Stimulated activated CD8-positive, alpha-beta memory T cell treated with anti-CD3 and anti-CD28 coated beads, Interleukin-4, amount 100 ng/mL, for 24 hours (primary cell): ENCODE results near the gene HSBP1.

Experiments used
- DNase-seq: peaks from one replicate; pipeline ENCODE4 v3.0.0-alpha.2; 2020; ENCODE audit warnings: low read depth

The HSBP1 gene

DNA sequence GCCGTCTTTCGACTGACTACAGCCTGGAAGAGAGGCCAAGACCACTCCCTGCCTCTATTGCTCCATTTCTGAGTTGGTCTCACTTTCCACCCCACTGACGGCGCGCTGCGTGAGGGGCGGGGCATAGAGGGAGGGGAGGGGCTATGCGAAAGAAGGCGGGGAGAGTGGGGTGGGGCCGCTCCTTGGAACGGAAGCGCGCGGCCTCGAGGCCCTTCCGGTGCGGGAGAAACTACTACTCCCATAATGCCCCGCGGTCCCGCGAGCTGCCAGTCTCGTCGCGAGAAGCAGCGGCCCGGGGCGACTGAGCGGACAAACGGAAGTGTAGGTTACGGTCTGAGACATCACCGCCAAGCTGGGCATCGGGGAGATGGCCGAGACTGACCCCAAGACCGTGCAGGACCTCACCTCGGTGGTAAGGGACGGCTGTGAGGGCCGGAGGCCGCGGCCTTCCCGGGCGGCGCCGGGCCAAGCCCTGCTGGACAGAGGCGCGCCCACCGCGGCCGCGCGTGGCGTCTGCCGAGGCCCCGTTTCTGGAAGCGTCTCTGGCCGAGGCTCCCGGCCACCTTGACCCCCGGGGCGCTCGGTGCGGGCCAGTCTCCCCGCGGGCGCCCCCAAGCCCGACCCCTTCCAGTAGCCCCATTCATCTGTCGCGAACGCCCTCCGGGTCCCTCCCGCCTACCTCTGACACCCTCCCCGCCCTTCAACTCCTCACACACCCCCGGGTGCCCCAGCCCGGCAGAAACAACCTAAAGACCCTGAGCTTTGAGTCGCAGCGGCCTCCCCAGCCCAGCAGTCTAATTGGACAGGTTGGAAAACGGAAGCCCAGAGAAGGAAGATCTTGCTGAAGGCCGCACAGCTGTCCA lies at the start of gene HSBP1:
HSBP1 (plus strand) TSS at position 269 of the 863 bp plus-strand sequence; CDS start at position 368, 99 bp downstream.
- peak; percentile 88 for DNase-seq

DNA sequence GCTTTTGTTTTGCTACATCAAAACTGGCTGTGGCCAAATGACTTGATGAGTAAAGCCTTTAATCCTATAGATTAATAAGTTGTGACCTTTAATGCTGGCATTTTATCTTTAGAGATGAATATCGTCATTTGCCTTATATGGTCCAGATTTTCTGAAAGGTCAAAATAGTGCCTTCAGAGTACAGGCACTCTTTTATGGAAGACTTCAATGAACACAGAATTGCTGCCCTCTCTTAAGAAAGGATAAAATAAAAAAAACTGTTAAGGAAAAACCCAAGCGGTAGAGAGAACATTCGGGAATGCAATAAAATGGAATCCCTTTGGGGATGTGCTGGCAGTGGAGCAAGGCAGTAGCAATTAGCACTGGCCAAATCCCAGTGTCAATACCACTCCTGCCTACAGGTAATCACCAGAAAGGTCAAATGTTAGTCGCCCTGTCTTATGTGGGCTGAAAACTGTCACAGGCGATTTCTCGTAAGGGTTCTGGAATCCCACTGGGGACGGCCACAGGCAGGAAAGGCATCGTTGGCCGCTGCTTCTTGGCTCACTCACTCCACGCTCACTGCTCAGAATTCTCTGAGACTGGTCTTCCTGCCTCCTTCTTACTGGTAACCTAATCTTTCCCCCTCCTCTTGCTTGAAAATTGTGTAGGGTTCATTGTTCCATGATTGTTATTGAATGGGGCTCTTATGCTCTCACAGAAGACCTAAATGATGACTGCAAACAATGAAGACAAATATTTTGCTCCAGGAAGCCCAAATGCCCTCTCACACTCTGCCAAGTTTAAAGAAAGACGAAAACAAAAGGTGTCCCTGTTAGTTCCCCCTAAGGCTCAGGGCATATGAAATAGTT lies 45.4 kb upstream of the HSBP1 start:
- no peak for DNase-seq

GRCh38 chr16:83762992-83763358 lies 44.8 kb upstream of the HSBP1 start:
- DNase-seq: no peak

DNA sequence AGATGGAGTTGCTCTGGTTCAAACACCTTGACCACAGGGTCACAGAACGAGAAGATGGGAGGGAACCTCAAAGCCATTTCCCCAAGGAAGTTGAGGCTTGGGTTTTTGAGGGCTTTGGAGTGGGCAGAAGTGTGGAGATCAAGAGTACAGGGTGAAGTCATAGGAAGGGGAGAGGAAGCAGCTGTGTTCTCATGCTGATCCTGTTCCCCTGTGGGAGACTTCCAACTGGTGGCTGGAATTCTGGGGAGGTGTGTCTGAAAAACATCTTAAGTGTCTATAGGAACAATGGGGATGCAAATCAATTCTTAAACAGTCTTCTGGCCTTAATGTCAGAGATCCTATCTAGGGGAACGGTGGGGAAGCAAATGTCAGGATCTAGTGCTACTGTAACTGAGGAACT lies 38.8 kb upstream of the HSBP1 start:
- DNase-seq: no peak

GRCh38 chr16:83769397-83770008 lies 38.3 kb upstream of the HSBP1 start:
- DNase-seq: no peak

DNA sequence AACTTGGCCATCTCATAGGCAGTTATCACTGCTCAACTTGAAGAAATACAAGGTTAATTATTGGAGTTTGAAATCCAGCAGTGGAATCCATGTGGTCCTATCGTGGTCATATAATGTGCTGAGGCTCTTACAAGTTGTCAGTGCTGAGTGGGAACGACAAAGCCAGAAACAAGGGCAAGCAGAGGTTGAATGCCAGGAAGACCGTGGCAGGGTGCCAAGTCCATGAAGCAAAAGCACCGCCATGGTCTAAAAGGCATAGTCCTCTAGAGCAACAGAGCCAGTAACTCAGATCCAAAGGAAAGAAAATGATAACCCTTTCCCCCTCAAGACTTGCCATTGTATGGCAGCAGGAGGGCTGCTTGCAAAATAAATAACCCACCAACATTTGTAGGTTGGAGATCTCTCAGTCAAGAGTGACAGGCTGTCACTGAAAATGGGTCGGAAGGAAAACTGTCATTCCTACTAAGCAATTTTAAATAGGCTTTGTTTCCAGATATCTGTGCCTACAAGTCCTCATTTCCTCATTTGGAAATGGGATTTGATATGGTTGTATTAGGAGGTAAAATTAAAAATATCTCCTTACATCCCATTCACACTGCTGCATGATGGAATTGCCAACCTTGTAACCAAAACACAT lies 36.4 kb upstream of the HSBP1 start:
- no peak for DNase-seq

- DNase-seq: no peak
Measured at GRCh38 chr16:83772806-83773205, 35.0 kb upstream of the HSBP1 start.

DNA sequence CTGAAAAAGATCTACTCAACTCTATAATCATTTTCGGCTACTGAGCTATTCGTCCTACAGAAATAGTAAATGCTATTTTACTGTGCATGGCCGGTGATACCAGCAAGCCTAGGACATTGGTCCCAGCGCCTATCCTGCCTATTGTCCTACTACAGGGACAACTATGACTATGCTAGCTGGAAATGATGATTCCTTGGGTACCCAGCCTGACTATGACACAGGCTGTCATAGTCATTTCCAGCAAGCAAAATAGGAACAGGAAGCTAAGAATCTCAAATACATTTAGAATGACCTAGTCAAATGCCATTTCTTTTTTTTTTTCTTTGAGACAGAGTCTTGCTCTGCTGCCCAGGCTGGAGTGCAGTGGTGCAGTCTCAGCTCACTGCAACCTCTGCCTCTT lies 33.7 kb upstream of the HSBP1 start:
- DNase-seq: no peak

GRCh38 chr16:83776944-83777343 lies 30.8 kb upstream of the HSBP1 start:
- no peak for DNase-seq

DNA sequence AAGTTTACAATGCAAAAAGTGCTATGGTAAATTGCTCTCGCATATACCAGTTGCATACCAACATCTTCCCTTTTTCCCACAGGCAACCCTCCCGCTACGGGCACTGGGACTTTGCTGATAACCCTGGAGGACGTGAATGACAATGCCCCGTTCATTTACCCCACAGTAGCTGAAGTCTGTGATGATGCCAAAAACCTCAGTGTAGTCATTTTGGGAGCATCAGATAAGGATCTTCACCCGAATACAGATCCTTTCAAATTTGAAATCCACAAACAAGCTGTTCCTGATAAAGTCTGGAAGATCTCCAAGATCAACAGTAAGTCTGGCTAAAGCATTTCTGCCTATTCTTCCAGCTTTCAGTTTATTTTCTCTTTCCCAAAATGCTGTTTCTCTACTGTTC lies 27.9 kb upstream of the HSBP1 start:
- no peak for DNase-seq

DNA sequence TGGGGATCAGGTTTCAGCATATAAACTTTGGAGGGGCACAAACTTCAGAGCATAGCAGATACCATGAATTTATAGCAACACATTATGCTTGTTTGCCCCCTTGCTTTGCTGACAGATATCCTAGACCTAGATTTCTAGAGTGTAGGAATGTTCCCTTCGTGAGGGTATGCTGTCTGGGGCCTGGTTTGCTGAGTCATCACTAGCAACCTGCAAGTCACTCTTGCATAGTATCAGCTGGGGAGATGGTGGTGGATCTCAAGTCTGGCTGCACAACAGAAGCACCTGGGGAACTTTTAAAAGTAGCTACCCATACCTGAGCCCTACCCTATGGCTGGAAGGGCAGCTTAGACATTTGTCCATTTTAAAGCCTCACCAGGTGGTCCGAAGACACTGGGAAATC lies 22.3 kb upstream of the HSBP1 start:
- DNase-seq: no peak

DNA sequence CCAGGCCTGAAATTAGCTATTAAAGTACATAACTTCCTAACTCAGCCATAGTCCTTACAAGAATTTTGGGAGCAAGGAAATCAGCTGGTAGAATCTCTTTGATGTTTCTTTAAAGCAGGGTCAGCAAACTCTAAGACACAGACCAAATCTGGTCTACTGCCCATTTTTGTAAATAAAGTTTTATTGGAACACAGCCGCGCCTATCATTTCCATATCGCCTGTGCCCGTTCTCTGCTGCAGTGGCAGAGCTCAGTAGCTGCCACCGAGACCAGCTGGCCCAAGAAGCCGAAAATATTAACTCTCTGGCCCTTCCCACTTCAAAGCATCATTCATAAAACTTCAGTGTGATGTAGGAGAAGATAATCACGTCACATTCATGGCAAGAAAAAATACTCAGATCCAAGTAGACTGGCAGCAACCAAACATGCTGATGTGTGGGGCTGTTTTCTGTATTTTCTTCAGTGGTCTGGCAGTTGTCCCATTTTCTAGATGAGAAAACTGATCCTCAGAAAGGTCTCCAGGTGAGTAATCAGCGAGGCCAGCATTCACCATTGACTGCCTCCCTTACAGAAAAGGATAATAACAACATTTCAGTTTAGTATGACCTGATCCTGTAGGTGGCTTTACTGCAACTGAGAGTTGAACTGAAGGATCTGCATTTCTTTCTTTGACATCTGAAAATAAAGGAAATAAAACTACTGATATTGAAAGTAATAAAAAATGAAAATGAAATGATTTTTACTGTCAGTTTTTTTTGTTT lies 18.0 kb upstream of the HSBP1 start:
- no peak for DNase-seq

DNA sequence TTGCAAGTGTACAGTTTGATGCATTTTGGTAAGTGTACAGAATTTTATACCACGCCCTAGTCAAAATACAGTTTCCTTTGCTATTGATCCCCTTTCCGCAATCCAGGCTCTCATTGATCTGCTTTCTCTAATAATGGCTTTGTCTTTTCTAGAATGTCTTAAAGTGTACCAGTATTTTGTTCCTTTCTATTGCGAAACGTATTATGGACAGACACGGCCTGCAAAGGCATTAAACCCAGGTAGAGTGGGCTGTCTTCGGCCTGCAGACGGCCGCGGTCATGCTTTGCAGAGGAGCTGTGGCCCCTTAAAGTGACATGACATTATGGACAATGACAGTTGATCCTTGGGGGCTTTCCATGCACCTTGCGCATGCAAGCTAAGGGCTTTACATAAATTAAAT lies 15.9 kb upstream of the HSBP1 start:
- DNase-seq: no peak

DNA sequence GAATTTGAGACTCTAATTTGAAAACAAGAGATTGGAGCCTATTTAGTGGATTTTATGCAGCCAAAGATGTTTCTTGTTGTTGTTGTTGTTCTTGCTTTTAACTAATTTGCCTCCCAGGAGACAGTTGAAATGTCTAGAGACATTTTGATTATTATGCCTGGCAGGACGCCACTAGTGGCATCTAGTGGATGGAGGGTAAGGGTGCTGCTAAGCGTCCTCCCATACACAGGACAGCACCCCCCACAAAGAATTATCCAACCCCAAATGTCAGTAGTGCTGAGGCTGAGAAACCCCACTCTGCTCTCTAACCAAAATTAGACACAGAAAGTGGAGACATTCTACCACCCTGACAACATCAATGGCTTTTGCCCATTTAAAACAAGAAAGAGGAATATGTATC lies 15.4 kb upstream of the HSBP1 start:
- no peak for DNase-seq

- no peak for DNase-seq
Measured at GRCh38 chr16:83793179-83793578, 14.6 kb upstream of the HSBP1 start.

DNA sequence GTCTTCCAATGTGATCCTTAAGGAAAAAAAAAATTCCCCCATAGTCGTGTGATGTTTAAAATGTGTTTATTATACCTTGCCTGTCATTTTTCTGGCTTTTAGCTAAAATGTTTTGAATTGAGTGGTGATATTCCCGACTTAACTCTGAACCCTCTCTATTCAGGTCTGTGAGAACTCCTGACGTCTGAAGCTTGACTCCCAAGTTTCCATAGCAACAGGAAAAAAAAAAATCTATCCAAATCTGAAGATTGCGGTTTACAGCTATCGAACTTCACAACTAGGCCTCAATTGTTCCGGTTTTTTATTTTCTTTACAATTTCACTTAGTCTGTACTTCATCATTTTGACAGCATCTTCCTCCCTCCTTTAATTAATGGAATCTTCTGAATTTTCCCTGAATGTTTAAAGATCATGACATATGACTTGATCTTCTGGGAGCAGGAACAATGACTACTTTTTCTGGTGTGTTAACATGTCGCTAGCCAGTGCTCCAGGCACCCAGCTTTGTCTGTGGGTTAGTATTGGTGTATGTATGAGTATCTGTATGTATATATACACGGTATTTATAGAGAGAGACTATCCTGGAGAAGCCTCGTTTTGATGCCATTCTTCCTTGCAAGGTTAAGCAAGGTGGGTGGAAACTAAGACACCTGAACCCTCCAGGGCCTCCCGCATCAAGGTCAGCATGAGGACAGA lies 12.8 kb upstream of the HSBP1 start:
- DNase-seq: no peak

DNA sequence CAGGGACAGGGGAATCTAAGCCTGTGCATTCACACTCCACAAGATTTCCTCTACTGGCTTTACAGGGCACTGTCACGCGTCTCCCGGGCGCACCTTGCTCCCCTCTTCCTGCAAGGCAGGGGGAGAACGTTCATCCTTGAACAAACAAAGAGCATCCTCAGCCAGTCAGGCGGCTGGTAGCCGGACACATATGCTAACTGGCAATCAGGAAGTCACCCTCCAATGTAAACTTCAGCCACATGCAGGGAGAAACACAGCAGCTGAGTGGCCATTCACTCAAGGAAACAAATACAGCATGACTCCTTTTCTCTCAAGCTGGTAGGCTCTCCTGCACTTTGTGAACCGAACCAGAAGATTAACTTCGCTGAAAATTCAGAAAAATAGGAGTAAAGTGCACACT lies 10.8 kb upstream of the HSBP1 start:
- no peak for DNase-seq

DNA sequence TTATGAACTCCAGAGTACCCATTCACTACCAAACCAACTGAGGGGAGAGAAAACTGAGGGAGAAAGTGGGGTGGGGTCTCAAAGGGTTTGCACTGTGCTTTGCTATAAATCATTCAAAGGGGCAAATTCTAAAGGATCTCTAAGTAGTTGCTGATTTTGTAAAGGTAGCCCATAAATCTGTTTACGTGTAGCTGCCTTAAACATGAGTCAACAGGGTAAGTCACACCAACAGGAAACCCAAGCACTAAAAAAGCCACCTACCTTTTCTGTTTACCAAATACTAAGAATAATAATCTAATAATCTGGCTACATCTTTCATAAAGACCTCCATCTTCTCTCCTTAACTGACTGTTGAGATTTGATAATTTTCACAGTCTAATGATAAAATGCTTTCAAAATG lies 8.4 kb upstream of the HSBP1 start:
- no peak for DNase-seq

DNA sequence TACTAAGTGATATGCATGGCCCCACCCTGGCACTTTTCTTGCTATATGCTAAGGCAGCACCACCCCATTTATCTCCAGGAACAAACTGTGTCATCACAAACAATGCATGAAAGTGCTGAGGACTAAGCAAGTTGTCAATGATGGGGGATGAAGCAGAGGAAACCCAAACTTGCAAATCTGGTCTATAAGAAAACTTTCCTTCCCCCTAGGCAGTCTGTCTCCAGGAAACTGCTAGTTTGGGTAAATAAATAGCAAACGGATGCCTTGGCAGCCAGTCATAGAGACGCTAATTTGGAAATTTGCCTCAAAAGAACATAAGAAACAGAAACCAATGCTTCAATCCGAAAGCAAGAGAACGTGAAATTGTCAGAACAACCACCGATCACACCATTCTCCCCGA lies 5.6 kb upstream of the HSBP1 start:
- no peak for DNase-seq

DNA sequence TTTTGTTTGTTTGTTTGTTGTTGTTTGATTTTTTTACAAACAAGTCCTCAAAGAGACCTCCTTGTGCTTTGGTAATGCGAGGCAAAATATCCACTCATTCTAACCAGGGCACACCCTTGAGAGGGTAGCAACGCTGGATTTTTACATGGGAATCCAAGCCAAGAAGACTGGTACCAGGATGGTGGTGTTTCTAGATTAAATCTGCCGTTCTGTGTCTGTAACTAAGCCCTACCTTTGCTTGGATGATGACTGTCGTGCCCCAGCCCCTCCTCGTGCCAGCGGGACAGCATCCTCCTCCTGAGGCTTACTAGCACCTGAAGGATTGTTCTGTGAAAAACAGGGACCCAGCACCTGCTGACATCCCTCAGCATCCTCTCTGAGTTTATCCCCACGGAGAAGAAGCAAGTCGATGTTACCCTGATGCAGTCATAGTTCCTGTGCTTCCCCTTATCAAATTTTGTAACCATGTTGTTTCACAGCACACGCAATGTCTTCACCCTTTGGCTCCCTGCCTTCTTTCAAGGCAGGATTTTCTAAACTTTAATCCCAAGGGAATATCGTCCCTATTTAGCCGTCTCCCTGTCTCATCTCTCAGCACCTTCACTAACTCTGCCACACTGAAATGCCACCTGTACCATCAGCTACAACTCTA lies 5.1 kb upstream of the HSBP1 start:
- DNase-seq: no peak

DNA sequence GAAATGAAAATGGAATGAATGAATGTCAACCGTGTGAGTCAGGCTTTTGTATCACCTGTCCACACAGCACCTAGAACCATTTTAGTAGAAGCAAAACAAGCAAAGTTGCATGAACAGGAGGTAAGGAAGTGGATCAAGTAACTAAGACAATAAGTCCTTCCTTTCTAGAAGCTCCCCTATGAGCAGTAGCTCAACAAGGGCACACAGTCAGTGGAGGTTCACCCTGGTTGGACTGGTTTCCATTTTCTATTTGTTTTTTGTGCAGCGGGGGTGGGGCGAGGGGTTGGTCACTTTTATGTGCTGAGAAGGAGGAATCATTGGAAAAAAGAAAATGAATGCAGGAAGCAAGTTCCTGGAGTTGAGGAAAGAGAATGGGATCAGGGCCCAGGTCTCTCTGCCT lies 4.0 kb upstream of the HSBP1 start:
- DNase-seq: no peak
